ENCODE data around the gene DNAJC4. TPM values are rescaled to one million over a fixed set of nuclear protein-coding genes. Genes with fewer than 3 reads are reported as not detected.
"Not testable (repeated sequence)": the region's sequence is repeated elsewhere in the genome, so short reads cannot be mapped to it uniquely, and the experiment has no call there.

DNAJC4 gene
- total RNA-seq, 1 experiment from 2014 or later = 11.1 TPM

GRCh38 chr11:64244107-64244506, 13.8 kb downstream of the DNAJC4 start:
- DNase-seq (ENCODE audit: low read depth) = no peak

GRCh38 chr11:64244966-64245365, 14.6 kb downstream of the DNAJC4 start:
- no peak for DNase-seq (ENCODE audit: low read depth)

- DNase-seq (ENCODE audit: low read depth) = no peak
These were observed 15.1 kb downstream of the DNAJC4 start for GRCh38 chr11:64245401-64245796.

- DNase-seq (ENCODE audit: low read depth) = peak; percentile 98
These were observed 15.7 kb downstream of the DNAJC4 start for GRCh38 chr11:64245797-64246620.

GRCh38 chr11:64246621-64246870, 16.2 kb downstream of the DNAJC4 start:
- not testable (repeated sequence) for DNase-seq (ENCODE audit: low read depth)

- peak; percentile 90 for DNase-seq (ENCODE audit: low read depth)
These were observed 16.8 kb downstream of the DNAJC4 start, which contains the start of gene PPP1R14B for GRCh38 chr11:64246871-64247728. Gene PPP1R14B (minus strand): TSS chr11:64246943. CDS start chr11:64246673, 270 bp downstream.

GRCh38 chr11:64247729-64248531, 17.6 kb downstream of the DNAJC4 start:
- DNase-seq (ENCODE audit: low read depth) = no peak

- DNase-seq (ENCODE audit: low read depth) = no peak
These were observed 18.2 kb downstream of the DNAJC4 start for GRCh38 chr11:64248578-64248977.

- DNase-seq (ENCODE audit: low read depth) = no peak
These were observed 18.7 kb downstream of the DNAJC4 start for GRCh38 chr11:64249038-64249437.

GRCh38 chr11:64249563-64250414, 19.4 kb downstream of the DNAJC4 start:
- DNase-seq (ENCODE audit: low read depth) = no peak

GRCh38 chr11:64250415-64251015, 20.2 kb downstream of the DNAJC4 start:
- no peak for DNase-seq (ENCODE audit: low read depth)

GRCh38 chr11:64251016-64251752, 20.8 kb downstream of the DNAJC4 start, which contains the start of gene PLCB3:
Gene PLCB3 (plus strand): TSS chr11:64251530. CDS start chr11:64251650, 120 bp downstream.
- DNase-seq (ENCODE audit: low read depth) = peak; percentile 23

- peak; percentile 6 for DNase-seq (ENCODE audit: low read depth)
These were observed 21.3 kb downstream of the DNAJC4 start for GRCh38 chr11:64251753-64252002.

GRCh38 chr11:64252003-64252872, 21.9 kb downstream of the DNAJC4 start:
- peak; percentile 22 for DNase-seq (ENCODE audit: low read depth)

GRCh38 chr11:64253043-64253442, 22.7 kb downstream of the DNAJC4 start:
- DNase-seq (ENCODE audit: low read depth) = no peak

- DNase-seq (ENCODE audit: low read depth) = no peak
These were observed 23.1 kb downstream of the DNAJC4 start for GRCh38 chr11:64253481-64253880.

GRCh38 chr11:64254326-64254725, 24.0 kb downstream of the DNAJC4 start:
- DNase-seq (ENCODE audit: low read depth) = no peak

Measured in HT1080 (cell line).